SK-N-MC (cell line): ENCODE data around the gene HOXA5.

Experiments
- EZH2 ChIP-seq: fragments of 200-600 bp; sonication (generic); IDR thresholded peaks from one replicate; pipeline ENCODE4 v1.6.1; 2017; ENCODE audit warnings: antibody characterized with exemption
- FOXP2 ChIP-seq: optimal IDR thresholded peaks from 2 replicates; pipeline ENCODE3; 2011; ENCODE audit warnings: mild to moderate bottlenecking, moderate library complexity; ENCODE audit not compliant: insufficient read depth; ENCODE audit errors: extremely low read length, control extremely low read depth
- POLR2AphosphoS5 ChIP-seq: IDR thresholded peaks from 2 replicates; pipeline ENCODE4 v1.6.1; 2012; ENCODE audit warnings: mild to moderate bottlenecking, low read depth, low read length, borderline replicate concordance

GRCh38 chr7:27179030-27179429, 35.5 kb upstream of the HOXA5 start:
- no peak for TF ChIP-seq EZH2
- TF ChIP-seq POLR2AphosphoS5: no peak
- no peak for TF ChIP-seq FOXP2
